Thoracic aorta (tissue), 2 donors: ENCODE measurements around the gene SLC39A10. TPM values are rescaled to one million over a fixed set of nuclear protein-coding genes. Genes with fewer than 3 reads are reported as not detected.

Experiments used
- ATAC-seq: fragments of 150-250 bp; one replicate; pipeline ENCODE4 v1.8.0; 2017; ENCODE audit warnings: low read depth; ENCODE audit not compliant: insufficient number of reproducible peaks, low FRiP score
- DNase-seq: peaks from one replicate; pipeline ENCODE4 v3.0.0-alpha.2; 2020; ENCODE audit warnings: low spot score
- H3K27ac ChIP-seq, 2 donors: fragments of 200-600 bp; sonication (generic); 1 replicate in 1 of 2; 2 replicates in 1 of 2; pipeline ENCODE4 v1.5.1; 2016; ENCODE audit warnings: mild to moderate bottlenecking in 2 of 2, moderate library complexity in 2 of 2
- H3K27me3 ChIP-seq: fragments of 200-600 bp; sonication (generic); replicated peaks from 2 replicates; pipeline ENCODE4 v1.6.0; 2016; ENCODE audit warnings: mild to moderate bottlenecking; ENCODE audit not compliant: insufficient read depth
- H3K36me3 ChIP-seq: fragments of 200-600 bp; sonication (generic); one replicate; pipeline ENCODE4 v1.5.1; 2016
- H3K4me1 ChIP-seq, 2 donors: fragments of 200-600 bp; sonication (generic); 1 replicate in 1 of 2; 2 replicates in 1 of 2; pipeline versions ENCODE4 v1.5.1 to v1.6.0; 2016; ENCODE audit warnings: low read depth in 2 of 2, mild to moderate bottlenecking in 1 of 2; ENCODE audit not compliant: control insufficient read depth in 1 of 2
- H3K4me3 ChIP-seq: fragments of 200-600 bp; sonication (generic); 2 replicates; pipeline ENCODE4 v1.5.1; 2016; ENCODE audit warnings: mild to moderate bottlenecking
- H3K9me3 ChIP-seq: fragments of 200-600 bp; sonication (generic); 2 replicates; pipeline ENCODE4 v1.5.1; 2016
- CTCF ChIP-seq: fragments of 200-600 bp; sonication (generic); IDR thresholded peaks from one replicate; pipeline ENCODE4 v1.5.1; 2019; ENCODE audit warnings: antibody characterized with exemption
- total RNA-seq, 2 donors: library from RNA; depleted of rRNA; stranded (reverse); fragments of >200 nt; gene quantifications; one replicate each; pipeline versions ENCODE4 v1.1.0 to v1.2.3, GENCODE V29; 2016

SLC39A10 gene
- total RNA-seq, 2 donors from 2014 or later = 12.5 to 13.1 TPM

GRCh38 chr2:195769975-195770374 lies 112.9 kb downstream of the SLC39A10 start:
- no peaks in the 10 kb centered on the region for H3K36me3 ChIP-seq
- H3K4me1 ChIP-seq = no peaks in the 10 kb centered on the region
- no peaks in the 10 kb centered on the region for H3K9me3 ChIP-seq
- no peak for TF ChIP-seq CTCF
- DNase-seq (no peak), ATAC-seq (no peak)
- H3K27me3 ChIP-seq = no peaks in the 10 kb centered on the region
- no peak overlapping the region for H3K27ac ChIP-seq
- H3K4me3 ChIP-seq = no peak overlapping the region

GRCh38 chr2:195779491-195779890 lies 122.5 kb downstream of the SLC39A10 start:
- no peak for ATAC-seq
- Histone ChIP-seq H3K36me3 (no peaks in the 10 kb centered on the region), H3K4me1 (no peaks in the 10 kb centered on the region), H3K9me3 (no peaks in the 10 kb centered on the region), H3K27me3 (no peaks in the 10 kb centered on the region), H3K4me3 (no peak overlapping the region), H3K27ac (no peak overlapping the region)
- DNase-seq = no peak
- no peak for TF ChIP-seq CTCF

GRCh38 chr2:195782156-195782555 lies 125.1 kb downstream of the SLC39A10 start:
- Histone ChIP-seq H3K27me3 (no peaks in the 10 kb centered on the region), H3K9me3 (no peaks in the 10 kb centered on the region), H3K27ac (no peak overlapping the region), H3K4me3 (no peak overlapping the region), H3K4me1 (no peaks in the 10 kb centered on the region), H3K36me3 (no peaks in the 10 kb centered on the region)
- no peak for DNase-seq
- no peak for TF ChIP-seq CTCF
- no peak for ATAC-seq
